GM18861 (cell line): ENCODE data around the gene MIER2.
"Not testable (repeated sequence)": the region's sequence is repeated elsewhere in the genome, so short reads cannot be mapped to it uniquely, and the experiment has no call there.

Source experiments
- ATAC-seq: cut with Tn5 transposase; IDR thresholded peaks from one replicate; pipeline ENCODE4 v1.9.1; 2021; ENCODE audit not compliant: unreplicated experiment

MIER2 gene

DNA sequence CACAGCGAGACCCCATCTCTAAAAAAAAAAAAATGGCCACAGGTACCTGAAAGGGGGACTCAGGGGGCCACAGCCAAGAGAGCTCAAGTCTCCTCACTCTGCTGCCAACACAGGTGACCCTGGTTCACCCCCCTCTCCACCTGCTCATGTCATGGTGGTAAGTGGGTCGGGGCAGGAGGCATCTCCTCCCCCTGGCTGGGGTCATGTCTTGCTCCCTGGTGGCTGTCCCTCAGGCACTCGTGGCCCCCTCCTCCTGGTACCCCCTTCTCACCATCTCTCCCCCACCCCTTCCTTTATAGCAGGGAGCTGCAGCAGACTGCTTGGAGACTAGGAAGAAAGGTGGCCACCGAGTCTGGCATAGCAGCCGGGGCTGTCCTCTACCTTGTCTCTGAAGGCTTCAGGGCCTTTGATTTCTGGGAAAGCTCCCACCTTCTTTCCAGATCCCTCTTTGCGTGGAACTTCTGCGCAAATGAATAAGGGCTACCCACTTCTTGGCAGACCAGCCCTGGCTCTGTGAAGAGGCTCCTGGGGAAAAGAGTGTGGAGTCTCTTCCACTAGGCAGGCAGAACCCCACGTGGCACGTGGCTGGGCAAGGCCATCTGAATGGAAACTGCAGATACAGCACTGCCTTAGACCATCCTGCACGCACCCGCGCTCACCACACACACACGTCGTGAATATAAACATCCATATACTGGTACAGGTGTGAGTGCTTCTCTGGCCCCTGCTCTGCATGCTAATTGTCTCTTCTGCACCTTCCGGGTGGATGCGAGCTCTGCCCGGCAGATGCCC lies 20.1 kb upstream of the MIER2 start:
- no peak for ATAC-seq

DNA sequence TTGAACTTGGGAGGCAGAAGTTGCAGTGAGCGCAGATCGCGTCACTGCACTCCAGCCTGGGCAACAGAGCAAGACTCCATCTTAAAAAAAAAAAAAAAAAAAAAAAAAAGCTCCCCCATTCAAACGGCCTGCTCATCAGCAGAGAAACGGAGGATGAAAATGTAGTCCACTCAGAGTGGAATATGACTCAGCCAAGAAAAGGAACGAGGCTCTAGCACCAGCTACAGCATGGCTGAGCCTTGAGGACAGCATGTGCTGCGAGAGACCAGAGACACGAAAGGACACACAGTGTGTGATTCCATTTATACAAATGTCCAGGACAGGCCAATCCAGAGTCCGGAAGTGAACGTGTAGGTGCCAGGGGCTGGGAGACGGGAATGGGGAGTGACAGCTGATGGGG lies 18.1 kb upstream of the MIER2 start:
- ATAC-seq = no peak

DNA sequence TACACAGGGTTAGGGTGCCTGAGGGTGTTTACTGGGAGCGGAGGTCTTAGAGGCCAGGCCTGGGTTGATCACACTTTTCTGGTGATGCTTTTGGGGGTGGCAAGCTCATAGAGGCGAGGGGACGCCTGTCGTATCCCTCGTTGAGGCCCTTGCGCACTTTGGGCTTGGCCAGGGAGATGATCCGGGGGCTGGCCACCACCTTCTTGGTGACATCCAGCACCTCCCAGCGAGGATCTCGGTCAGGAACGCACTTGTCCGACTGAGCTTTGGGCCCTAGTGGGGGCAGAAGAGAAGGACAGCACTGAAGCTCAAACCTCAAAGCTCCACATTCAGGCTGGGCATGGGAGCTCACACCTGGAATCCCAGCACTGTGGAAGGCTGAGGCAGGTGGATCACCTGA lies 17.6 kb upstream of the MIER2 start:
- no peak for ATAC-seq

GRCh38 chr19:359653-359925 lies 15.0 kb upstream of the MIER2 start:
- no peak for ATAC-seq

DNA sequence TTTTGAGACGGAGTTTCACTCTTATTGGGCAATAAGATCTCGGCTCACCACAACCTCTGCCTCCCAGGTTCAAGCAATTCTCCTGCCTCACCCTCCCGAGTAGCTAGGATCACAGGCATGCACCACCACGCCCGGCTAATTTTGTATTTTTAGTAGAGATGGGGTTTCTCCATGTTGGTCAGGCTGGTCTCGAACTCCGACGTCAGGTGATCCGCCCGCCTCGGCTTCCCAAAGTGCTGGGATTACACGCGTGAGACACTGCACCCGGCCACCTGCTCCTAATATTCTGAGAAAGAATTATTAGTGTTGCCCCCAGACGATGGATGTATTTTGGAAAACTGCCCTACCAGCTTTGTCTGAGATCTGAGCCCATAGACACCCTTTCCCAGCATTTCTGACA lies 10.9 kb upstream of the MIER2 start:
- ATAC-seq = not testable (repeated sequence)

DNA sequence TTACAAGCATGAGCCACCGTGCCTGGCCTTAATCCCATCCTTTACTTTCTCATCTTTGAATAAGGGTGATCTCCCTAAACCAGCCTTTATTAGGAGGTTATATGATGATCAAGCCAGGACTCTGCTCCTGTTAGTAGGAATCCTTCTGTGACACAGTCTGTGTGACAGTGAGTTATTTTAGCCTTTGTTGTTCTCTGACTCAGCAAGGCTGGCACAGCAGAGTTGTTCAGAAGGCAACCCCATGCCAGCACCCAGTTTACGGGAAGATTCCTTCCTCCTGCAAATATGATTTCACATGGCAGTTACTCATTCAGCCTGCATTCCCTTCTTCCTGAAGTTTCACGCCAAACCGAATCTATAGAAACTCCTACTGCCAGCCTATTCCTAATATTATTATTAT lies 10.5 kb upstream of the MIER2 start:
- no peak for ATAC-seq

- ATAC-seq = no peak
Observed at GRCh38 chr19:351976-352625, 7.5 kb upstream of the MIER2 start.

GRCh38 chr19:347946-348861 lies 3.6 kb upstream of the MIER2 start:
- no peak for ATAC-seq

DNA sequence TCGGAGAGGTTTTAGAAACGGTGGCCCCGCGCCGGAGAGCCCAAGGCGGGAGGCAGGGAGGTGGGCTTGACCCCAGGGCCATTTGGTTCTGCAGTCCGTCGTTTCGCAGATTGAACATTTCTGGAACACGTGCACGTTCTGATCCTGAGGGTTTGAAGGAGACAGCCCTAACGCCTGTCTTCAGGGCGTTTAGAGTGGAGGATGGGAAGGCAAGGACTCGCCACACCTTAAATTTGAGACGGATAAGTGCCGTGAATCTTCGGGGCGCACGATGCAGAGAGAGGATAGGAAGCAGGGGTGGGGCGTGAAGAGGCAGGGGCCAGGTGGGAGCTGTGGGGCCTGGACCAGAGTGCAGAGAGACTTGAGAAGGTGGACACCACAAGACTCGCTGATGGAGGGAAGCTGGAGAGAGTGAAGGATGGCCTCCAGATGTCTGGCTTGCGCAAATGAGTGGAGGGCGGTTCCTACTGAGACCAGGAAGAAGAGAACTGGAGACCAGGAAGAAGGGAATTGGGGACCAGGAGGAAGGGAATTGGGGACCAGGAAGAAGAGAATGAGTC lies 804 bp upstream of the MIER2 start:
- no peak for ATAC-seq

- peak; percentile 25 for ATAC-seq
Observed at GRCh38 chr19:343941-344624, 513 bp downstream of the MIER2 start.

GRCh38 chr19:343451-343931 lies 1.1 kb downstream of the MIER2 start:
- ATAC-seq = no peak

GRCh38 chr19:342801-343421 lies 1.7 kb downstream of the MIER2 start:
- no peak for ATAC-seq

DNA sequence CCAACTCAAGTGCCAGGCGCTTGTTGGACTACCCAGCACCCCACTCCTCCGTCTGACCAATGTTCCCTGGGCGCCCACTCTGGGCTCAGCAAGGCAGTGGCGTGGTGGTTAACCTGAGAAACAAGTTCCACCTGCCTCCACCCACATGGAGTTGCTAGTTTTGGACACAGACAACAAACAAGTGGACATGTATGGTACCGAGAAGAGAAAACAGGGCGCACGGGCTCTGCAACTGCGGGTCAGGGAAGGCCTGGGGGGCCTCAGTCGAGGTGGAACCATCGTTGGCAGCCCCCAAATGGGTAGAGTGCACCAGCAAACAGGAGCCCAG lies 2.5 kb downstream of the MIER2 start:
- no peak for ATAC-seq

DNA sequence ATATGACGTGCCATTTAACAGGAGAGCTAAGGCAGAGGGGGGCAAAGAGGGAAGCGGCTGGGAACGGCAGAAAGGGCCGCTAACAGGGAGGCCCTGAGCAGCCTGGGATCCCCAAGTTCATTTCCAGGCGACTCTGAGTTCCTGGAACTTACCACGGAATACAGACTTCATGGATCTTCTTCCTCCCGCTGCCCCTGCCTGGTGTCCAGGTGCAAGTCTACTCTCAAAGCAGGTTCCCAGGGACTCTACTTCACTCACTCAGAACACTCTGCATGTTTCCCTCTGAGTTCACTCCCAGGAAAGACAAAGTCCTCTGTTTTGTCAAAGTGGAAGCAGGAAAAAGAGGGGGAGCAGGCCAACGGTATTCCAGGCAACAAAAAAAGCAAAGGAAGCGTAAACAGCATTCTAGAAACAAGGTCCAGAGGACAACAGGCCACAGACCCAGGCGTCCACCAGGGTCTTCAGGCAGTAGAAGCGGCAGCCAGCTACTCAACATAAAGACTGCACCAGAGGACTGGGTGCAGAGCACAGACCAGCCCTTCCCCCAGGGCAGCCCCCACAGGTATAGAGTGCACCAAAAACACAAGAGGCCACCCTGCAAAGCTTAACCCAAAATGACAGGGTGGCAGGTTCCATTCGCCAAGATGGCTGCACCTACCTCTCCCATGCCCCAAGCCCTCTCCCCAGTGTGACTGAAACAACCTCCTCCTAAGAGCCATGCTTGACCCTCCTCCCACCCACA lies 3.0 kb downstream of the MIER2 start:
- ATAC-seq = no peak

DNA sequence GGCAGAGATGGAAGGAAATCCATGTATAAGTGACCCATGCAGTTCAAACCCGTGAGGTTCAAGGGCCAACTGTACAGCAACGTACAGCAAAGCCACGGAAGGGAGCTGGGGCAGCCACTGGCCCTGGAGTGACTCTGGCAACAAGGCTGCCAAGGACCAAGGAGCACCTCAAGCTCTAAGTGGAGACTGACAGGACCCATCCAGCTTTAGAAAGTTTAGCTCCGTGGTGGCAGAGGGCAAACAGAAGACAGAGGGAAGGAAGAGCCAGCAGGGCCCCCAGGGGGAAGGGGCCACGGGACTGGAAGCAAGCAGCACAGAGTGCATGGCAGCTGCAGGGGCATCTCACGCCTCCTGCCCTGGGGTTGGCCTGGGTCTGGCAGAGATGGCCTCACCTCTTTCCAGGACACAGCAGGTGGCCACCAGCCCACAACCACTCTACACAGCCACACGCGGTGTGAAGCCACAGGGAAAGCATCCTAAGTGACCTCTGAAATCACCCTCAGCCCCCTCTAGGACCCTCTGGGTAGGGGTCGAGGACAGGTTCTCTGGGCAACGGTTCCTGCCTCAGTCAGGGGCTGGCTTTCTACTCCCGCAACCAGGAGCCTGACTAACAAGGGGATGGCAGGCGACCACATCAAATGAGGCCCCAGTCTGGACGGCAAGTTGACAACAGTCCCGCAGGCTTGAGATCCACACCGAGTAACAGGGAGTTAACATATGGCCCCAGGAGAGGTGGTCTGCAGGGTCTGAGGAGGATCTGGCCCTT lies 3.8 kb downstream of the MIER2 start:
- no peak for ATAC-seq

DNA sequence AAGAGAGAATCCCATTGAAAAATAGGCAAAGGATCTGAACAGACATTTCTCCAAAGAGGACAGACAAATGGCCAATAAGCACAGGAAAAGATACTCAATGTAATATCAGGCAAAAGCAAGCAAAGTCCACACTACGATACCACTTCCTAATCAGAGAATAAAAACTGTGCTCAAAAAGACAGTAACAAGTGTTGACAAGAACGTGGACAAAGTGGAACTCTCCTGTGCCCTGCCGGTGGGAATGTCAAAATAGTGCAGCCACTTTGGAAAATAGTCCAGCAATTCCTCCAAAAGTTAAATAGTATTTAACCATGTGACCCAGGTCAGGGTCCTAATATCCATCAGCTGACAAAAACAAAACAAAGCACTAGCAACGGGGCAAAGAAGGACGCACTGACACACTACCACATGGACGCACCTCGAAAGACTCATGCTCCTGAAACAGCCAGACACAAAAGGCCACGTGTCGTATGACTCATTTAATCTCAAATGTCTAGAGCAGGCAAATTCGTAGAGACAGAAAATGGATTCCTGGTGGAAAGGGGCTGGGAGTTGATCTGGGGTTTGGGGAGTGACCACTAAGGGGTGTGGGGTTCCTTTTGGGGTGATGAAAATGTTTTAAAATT lies 5.2 kb downstream of the MIER2 start:
- ATAC-seq = no peak

- ATAC-seq = no peak
Observed at GRCh38 chr19:338421-338820, 6.2 kb downstream of the MIER2 start.

DNA sequence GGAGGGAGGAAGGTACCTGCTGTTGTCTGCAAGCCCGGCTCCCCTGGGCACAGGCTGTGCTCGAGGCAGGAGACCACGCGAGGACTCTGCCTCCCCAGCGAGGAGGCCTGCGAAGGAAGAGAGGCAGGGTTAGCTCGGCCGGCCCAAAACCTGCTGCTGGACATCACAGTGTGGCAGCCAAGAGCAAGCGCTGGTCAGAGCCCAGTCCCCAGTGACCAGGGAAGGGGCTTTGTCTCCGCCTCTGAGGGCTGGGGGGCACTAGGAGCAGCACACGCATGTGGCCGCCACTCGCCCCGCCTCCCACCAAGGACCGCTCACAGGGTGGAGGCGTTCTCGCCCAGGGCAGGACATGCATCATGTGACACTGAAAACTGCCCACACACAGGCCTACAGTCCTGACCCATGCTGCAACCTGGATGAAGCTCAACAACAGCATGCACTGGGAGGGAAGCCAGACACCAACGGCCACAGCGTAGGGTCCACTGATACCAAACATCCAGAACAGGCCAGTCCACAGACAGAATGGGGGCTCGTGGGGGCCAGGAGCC lies 8.5 kb downstream of the MIER2 start:
- ATAC-seq = no peak
